ENCODE data around the gene SLC38A9.

DNA sequence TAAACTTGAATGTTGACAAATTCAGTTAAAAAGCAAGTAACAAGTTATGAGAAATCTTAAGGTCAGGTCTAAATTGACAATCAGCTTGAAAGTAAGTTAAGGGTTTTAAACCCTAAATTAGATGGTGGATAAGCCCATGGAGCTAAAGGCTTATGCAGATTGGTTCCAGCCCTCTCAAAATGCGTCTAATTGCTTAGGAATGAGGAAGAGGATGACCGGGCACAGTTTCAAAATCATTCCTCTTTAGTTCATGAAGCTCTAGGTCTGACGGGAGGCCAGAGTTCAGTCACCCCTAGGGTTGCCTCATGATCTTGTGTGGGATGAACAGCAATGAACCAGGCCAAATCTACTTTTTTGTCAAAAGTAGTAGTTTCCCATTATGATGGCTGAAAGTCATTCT, 75.4 kb downstream of the SLC38A9 start:
- TF ChIP-seq, protein P1, sequence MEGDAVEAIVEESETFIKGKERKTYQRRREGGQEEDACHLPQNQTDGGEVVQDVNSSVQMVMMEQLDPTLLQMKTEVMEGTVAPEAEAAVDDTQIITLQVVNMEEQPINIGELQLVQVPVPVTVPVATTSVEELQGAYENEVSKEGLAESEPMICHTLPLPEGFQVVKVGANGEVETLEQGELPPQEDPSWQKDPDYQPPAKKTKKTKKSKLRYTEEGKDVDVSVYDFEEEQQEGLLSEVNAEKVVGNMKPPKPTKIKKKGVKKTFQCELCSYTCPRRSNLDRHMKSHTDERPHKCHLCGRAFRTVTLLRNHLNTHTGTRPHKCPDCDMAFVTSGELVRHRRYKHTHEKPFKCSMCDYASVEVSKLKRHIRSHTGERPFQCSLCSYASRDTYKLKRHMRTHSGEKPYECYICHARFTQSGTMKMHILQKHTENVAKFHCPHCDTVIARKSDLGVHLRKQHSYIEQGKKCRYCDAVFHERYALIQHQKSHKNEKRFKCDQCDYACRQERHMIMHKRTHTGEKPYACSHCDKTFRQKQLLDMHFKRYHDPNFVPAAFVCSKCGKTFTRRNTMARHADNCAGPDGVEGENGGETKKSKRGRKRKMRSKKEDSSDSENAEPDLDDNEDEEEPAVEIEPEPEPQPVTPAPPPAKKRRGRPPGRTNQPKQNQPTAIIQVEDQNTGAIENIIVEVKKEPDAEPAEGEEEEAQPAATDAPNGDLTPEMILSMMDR (IDR thresholded peaks at IDR 0.05): no peak
- TF ChIP-seq POLR2A (IDR thresholded peaks at IDR 0.05): no peak

All from heart left ventricle (tissue), 13 donors.